Activated CD8-positive, alpha-beta memory T cell treated with anti-CD3 and anti-CD28 coated beads for 36 hours (primary cell): ENCODE measurements around the gene SLC22A24. TPM values are rescaled to one million over a fixed set of nuclear protein-coding genes. Genes with fewer than 3 reads are reported as not detected.
"Not testable (repeated sequence)": the region's sequence is repeated elsewhere in the genome, so short reads cannot be mapped to it uniquely, and the experiment has no call there.

Source experiments
- CTCF ChIA-PET: fragments of 350-600 bp; sonication (Branson Sonifier 250); formaldehyde crosslinking; loops from one replicate; lab custom pipeline; 2021; ENCODE audit warnings: antibody characterized with exemption; lab: Charles Lee
- POLR2A ChIA-PET: fragments of 350-600 bp; sonication (Branson Sonifier 250); formaldehyde crosslinking; loops from one replicate; lab custom pipeline; 2021; ENCODE audit warnings: antibody characterized with exemption; lab: Charles Lee
- total RNA-seq, 2 experiments: library from RNA; stranded (reverse); gene quantifications; one replicate each; pipeline ENCODE4 v1.2.3, GENCODE V29; 2021

The SLC22A24 gene
- total RNA-seq: not detected

GRCh38 chr11:63144121-63144520 lies at the start of gene SLC22A24:
Gene SLC22A24 (minus strand): TSS chr11:63144221. CDS start chr11:63143779, 442 bp downstream.
- CTCF ChIA-PET: no interaction called here
- POLR2A ChIA-PET: no interaction called here

- ChIA-PET POLR2A (no interaction called here), CTCF (no interaction called here)
These were observed 36.5 kb upstream of the SLC22A24 start for GRCh38 chr11:63180536-63180935.

GRCh38 chr11:63179432-63180041 lies 35.5 kb upstream of the SLC22A24 start:
- POLR2A ChIA-PET: no interaction called here
- CTCF ChIA-PET: no interaction called here

GRCh38 chr11:63177872-63178271 lies 33.9 kb upstream of the SLC22A24 start:
- POLR2A ChIA-PET: no interaction called here
- CTCF ChIA-PET: no interaction called here

- POLR2A ChIA-PET: no interaction called here
These were observed 21.8 kb upstream of the SLC22A24 start for GRCh38 chr11:63165706-63166310.

GRCh38 chr11:63155794-63156193 lies 11.8 kb upstream of the SLC22A24 start:
- ChIA-PET POLR2A (no interaction called here), CTCF (no interaction called here)

More at GRCh38 chr11:63165706-63166310, 21.8 kb upstream of the SLC22A24 start:
- CTCF ChIA-PET: no interaction called here

- POLR2A ChIA-PET: no interaction called here
- CTCF ChIA-PET: no interaction called here
These were observed 2.6 kb upstream of the SLC22A24 start for GRCh38 chr11:63146581-63146980.

- CTCF ChIA-PET: no interaction called here
- POLR2A ChIA-PET: no interaction called here
These were observed 1.6 kb downstream of the SLC22A24 start for GRCh38 chr11:63142459-63142858.

GRCh38 chr11:63132985-63133775 lies 10.8 kb downstream of the SLC22A24 start:
- POLR2A ChIA-PET: no interaction called here
- CTCF ChIA-PET: no interaction called here

GRCh38 chr11:63099555-63099954 lies 44.5 kb downstream of the SLC22A24 start:
- ChIA-PET CTCF (no interaction called here), POLR2A (no interaction called here)

- CTCF ChIA-PET: no interaction called here
- POLR2A ChIA-PET: no interaction called here
These were observed 63.3 kb downstream of the SLC22A24 start for GRCh38 chr11:63080682-63081081.

GRCh38 chr11:63046203-63046602 lies 97.8 kb downstream of the SLC22A24 start:
- CTCF ChIA-PET, POLR2A ChIA-PET: not testable (repeated sequence)

- ChIA-PET CTCF (no interaction called here), POLR2A (no interaction called here)
These were observed 101.4 kb downstream of the SLC22A24 start for GRCh38 chr11:63042596-63042995.

GRCh38 chr11:63032457-63032856 lies 111.6 kb downstream of the SLC22A24 start:
- CTCF ChIA-PET: no interaction called here
- POLR2A ChIA-PET: no interaction called here

Other genes starting within 250 kb of the SLC22A24 start
- not detected for gene CHRM1, start 222.9 kb downstream of the SLC22A24 start, total RNA-seq
- gene SLC22A6, start 159.3 kb downstream of the SLC22A24 start, total RNA-seq: not detected
- not detected for gene SLC22A8, start 128.4 kb downstream of the SLC22A24 start, total RNA-seq
- not detected for gene SLC22A25, start 99.4 kb upstream of the SLC22A24 start, total RNA-seq
- not detected for gene SLC22A9, start 225.6 kb upstream of the SLC22A24 start, total RNA-seq